SK-N-SH treated with all-trans-retinoic acid at 6 μM for 48 hours (cell line): ENCODE data around the gene SLC29A3.

Experiments
- ATAC-seq: fragments of 200-7000 bp; cut with Tn5 transposase; 3 replicates; pipeline ENCODE4 v1.9.1; 2020; ENCODE audit warnings: mild to moderate bottlenecking, moderate library complexity
- ARNTL ChIP-seq: fragments of 450-650 bp; formaldehyde crosslinking; IDR thresholded peaks from 2 replicates; pipeline ENCODE4 v1.5.0; 2020; ENCODE audit warnings: low read depth, mild to moderate bottlenecking, moderate library complexity, borderline replicate concordance
- CREB5 ChIP-seq: fragments of 250-450 bp; sonication (Bioruptor Pico); IDR thresholded peaks from 2 replicates; pipeline ENCODE4 v1.5.1; 2020; ENCODE audit warnings: low read depth, mild to moderate bottlenecking, moderate library complexity
- ESRRG ChIP-seq: fragments of 250-450 bp; sonication (Bioruptor Pico); IDR thresholded peaks from 2 replicates; pipeline ENCODE4 v1.6.1; 2021; ENCODE audit warnings: mild to moderate bottlenecking
- GLIS3 ChIP-seq: fragments of 250-450 bp; sonication (Bioruptor Pico); IDR thresholded peaks from 2 replicates; pipeline ENCODE4 v1.5.0; 2020; ENCODE audit warnings: mild to moderate bottlenecking, moderate library complexity
- ISL1 ChIP-seq: fragments of 250-450 bp; sonication (Bioruptor Pico); IDR thresholded peaks from 2 replicates; pipeline ENCODE4 v2.1.2; 2022; ENCODE audit warnings: mild to moderate bottlenecking, moderate library complexity
- OSR1 ChIP-seq: fragments of 250-450 bp; sonication (Bioruptor Pico); IDR thresholded peaks from 2 replicates; pipeline ENCODE4 v1.8.0; 2022; ENCODE audit warnings: moderate library complexity, mild to moderate bottlenecking, inconsistent platforms
- POU6F1 ChIP-seq: fragments of 250-450 bp; sonication (Bioruptor Pico); IDR thresholded peaks from 2 replicates; pipeline ENCODE4 v1.8.0; 2021; ENCODE audit warnings: low read depth, mild to moderate bottlenecking, moderate library complexity, borderline replicate concordance
- PPARA ChIP-seq: fragments of 250-450 bp; sonication (Bioruptor Pico); IDR thresholded peaks from 2 replicates; pipeline ENCODE4 v1.5.0; 2020; ENCODE audit warnings: mild to moderate bottlenecking, borderline replicate concordance
- RARB ChIP-seq: fragments of 250-450 bp; sonication (Bioruptor Pico); IDR thresholded peaks from 2 replicates; pipeline ENCODE4 v1.8.0; 2021; ENCODE audit warnings: mild to moderate bottlenecking, moderate library complexity
- SNAI2 ChIP-seq: fragments of 250-450 bp; sonication (Bioruptor Pico); IDR thresholded peaks from 2 replicates; pipeline ENCODE4 v1.5.0; 2020; ENCODE audit warnings: mild to moderate bottlenecking, moderate library complexity
- TCF4 ChIP-seq: fragments of 250-450 bp; sonication (Bioruptor Pico); IDR thresholded peaks from 2 replicates; pipeline ENCODE4 v1.8.0; 2021; ENCODE audit warnings: mild to moderate bottlenecking, moderate library complexity, borderline replicate concordance
- TSHZ2 ChIP-seq: fragments of 250-450 bp; sonication (Bioruptor Pico); IDR thresholded peaks from 2 replicates; pipeline ENCODE4 v1.5.0; 2020; ENCODE audit warnings: mild to moderate bottlenecking, moderate library complexity
- ZFP3 ChIP-seq: fragments of 250-450 bp; sonication (Bioruptor Pico); IDR thresholded peaks from 2 replicates; pipeline ENCODE4 v1.5.0; 2020; ENCODE audit warnings: mild to moderate bottlenecking, moderate library complexity
- ZFP30 ChIP-seq: fragments of 450-650 bp; formaldehyde crosslinking; IDR thresholded peaks from 2 replicates; pipeline ENCODE4 v1.5.0; 2022; ENCODE audit warnings: mild to moderate bottlenecking, moderate library complexity
- ZNF70 ChIP-seq: fragments of 450-650 bp; formaldehyde crosslinking; IDR thresholded peaks from 2 replicates; pipeline ENCODE4 v1.5.0; 2020; ENCODE audit warnings: mild to moderate bottlenecking, moderate library complexity
- ZNF8 ChIP-seq: fragments of 450-650 bp; formaldehyde crosslinking; IDR thresholded peaks from 2 replicates; pipeline ENCODE4 v1.5.0; 2020; ENCODE audit warnings: mild to moderate bottlenecking, moderate library complexity

The SLC29A3 gene

GRCh38 chr10:71273506-71273905 is 45.6 kb upstream of the SLC29A3 start (continued):
- TF ChIP-seq SNAI2 (no peak), CREB5 (no peak)
- TF ChIP-seq, all 23 proteins: peak for 0

DNA sequence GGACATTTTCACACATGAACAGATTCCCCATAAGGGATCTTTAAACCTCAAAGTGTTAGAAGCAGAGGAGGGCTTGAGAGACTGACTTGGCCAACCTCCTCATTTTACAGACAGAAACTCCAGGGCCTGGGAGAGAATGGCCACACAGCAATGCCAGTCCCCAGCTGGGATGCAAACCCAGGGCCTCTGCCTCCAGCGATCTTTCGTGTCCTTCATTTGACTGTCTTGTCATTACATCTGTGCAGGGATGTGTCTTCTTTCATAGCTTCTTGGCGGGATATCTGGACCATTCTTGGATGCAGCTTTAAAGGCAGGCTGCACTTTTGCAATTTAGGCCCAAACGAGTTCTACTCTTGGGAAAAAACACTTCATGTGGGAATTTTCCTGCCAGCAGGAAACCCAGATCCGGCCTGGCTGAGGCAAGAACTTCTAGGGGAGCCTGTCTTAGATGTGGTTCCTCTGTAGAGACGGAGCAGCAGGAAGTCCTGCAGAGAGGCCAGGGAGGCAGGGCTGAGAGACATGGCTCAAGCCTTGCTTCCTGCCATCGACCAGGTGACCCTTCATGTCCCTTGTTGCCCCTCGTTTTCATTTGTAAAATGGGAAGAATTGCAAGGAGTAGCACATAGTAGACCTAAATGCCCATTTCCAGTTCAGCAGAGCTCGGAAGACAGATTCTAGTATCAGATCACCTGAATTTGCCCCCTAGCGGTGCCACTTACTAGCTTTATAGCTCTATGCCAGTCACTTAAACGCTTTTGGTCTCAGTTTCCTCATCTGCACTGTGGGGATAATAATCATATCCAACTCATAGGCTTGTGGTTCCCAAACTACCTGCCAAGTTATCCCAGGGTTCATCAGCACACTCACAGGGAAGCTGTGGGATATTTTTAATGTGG is 43.9 kb upstream of the SLC29A3 start:
- no peak for ATAC-seq
- no peak for TF ChIP-seq ZFP30 (CRISPR knock-in tag)
- TF ChIP-seq OSR1 (CRISPR knock-in tag) = no peak
- TF ChIP-seq POU6F1 (CRISPR knock-in tag) = no peak
- no peak for TF ChIP-seq SNAI2
- TF ChIP-seq ESRRG (CRISPR knock-in tag) = no peak
- TF ChIP-seq TSHZ2 (CRISPR knock-in tag) = no peak
- no peak for TF ChIP-seq TCF4
- no peak for TF ChIP-seq RARB (CRISPR knock-in tag)
- TF ChIP-seq GLIS3 (CRISPR knock-in tag) = no peak
- no peak for TF ChIP-seq PPARA (CRISPR knock-in tag)
- no peak for TF ChIP-seq ARNTL (CRISPR knock-in tag)
- no peak for TF ChIP-seq ZNF70
- TF ChIP-seq ZFP3 (CRISPR knock-in tag) = no peak

DNA sequence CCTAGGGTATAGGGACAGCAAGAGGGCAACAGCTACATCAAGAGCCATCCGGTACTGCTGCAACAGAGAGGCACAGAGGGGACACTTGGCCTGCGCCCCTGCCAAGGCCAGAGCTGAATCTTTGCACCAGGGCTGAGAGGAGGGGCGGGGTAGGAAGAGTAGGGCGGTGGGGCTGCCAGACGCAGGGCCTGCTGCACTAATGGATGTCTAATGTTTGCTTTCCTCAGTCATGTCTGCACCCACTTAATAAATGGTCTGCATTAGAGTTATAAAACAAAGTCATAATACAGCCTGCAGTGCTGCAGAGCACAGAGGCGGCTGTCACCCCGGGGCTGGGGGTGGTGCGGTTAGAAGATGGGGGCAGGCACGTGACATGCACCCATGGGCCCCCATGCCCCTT is 42.2 kb upstream of the SLC29A3 start:
- TF ChIP-seq TCF4 (peak; percentile 48; the same call in 1 of the 2 replicates), POU6F1 (CRISPR knock-in tag) (no peak), ZNF8 (CRISPR knock-in tag) (no peak), ISL1 (0 out of 2 replicates have a peak, but pooled peaks have one; percentile 26), PPARA (CRISPR knock-in tag) (no peak), TSHZ2 (CRISPR knock-in tag) (peak; percentile 49; the same call in 1 of the 2 replicates)
- TF ChIP-seq, all 23 proteins: peak for 3
- ATAC-seq = peak; percentile 10; the same call in 1 of the 3 replicates
